Measurements from ENCODE around the gene ELL2. TPM values are rescaled to one million over a fixed set of nuclear protein-coding genes. Genes with fewer than 3 reads are reported as not detected.

ELL2 gene
- total RNA-seq, 1 experiment from 2014 or later: 24.4 TPM

DNA sequence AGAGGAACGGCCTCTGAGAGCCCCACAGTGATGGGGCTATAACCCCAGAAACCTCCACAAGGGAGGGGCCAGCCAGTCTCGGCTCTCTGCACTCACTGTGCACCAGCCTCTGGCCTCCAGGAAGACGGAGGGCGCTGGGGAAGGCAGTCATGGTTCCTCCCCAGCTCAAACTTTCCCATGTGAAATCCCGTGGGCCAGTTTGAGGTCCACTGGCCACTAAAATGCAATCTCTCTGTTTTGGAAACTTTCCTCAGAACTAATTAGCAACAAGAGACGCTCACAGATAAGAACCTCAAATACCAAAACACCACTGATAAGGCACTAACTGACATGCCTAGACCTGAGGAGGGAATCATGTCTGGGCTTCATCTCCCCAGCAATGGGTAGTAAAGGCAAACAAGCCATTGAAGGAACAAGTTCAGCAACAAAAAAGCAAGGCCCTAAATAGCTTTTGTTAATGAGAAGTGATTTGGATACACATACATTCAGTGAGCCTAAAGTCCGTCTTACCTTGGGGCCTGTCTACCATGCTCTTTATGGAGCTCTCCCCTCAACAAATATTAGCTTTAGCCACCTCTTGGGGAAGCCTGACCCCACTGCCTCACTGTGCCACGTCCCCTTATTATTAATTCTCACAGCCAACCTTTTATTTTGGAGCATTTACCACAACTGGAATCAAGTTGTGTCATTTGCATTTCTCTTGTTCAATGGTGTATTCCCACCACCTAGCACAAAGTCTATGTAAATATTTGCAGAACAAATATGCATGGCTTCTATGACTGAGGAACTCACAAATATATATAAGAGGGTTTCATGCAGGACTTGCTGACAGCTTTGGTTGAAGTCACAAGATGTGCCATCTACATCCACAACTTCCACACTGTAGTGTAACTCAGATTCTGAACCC, 83.0 kb downstream of the ELL2 start:
- H3K27me3 Mint-ChIP-seq (ENCODE audit: low read depth): no peaks in the 10 kb centered on the region
- CTCF ChIA-PET: no interaction called here
- H3K9me3 Mint-ChIP-seq: no peaks in the 10 kb centered on the region
- H3K4me3 Mint-ChIP-seq: no peak overlapping the region
- ATAC-seq (no peak), DNase-seq (ENCODE audit: low spot score) (no peak)
- peak overlapping the region; percentile 13; the same call in 1 of the 2 replicates for H3K27ac Mint-ChIP-seq
- TF ChIP-seq, protein P1, sequence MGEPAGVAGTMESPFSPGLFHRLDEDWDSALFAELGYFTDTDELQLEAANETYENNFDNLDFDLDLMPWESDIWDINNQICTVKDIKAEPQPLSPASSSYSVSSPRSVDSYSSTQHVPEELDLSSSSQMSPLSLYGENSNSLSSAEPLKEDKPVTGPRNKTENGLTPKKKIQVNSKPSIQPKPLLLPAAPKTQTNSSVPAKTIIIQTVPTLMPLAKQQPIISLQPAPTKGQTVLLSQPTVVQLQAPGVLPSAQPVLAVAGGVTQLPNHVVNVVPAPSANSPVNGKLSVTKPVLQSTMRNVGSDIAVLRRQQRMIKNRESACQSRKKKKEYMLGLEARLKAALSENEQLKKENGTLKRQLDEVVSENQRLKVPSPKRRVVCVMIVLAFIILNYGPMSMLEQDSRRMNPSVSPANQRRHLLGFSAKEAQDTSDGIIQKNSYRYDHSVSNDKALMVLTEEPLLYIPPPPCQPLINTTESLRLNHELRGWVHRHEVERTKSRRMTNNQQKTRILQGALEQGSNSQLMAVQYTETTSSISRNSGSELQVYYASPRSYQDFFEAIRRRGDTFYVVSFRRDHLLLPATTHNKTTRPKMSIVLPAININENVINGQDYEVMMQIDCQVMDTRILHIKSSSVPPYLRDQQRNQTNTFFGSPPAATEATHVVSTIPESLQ (CRISPR knock-in tag; IDR thresholded peaks at IDR 0.05): no peak
- TF ChIP-seq IRF2 (CRISPR knock-in tag; IDR thresholded peaks at IDR 0.05; ENCODE audit: borderline replicate concordance, low read depth): no peak
- TF ChIP-seq, protein P2, sequence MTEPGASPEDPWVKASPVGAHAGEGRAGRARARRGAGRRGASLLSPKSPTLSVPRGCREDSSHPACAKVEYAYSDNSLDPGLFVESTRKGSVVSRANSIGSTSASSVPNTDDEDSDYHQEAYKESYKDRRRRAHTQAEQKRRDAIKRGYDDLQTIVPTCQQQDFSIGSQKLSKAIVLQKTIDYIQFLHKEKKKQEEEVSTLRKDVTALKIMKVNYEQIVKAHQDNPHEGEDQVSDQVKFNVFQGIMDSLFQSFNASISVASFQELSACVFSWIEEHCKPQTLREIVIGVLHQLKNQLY (CRISPR knock-in tag; IDR thresholded peaks at IDR 0.05): no peak
- no peak for TF ChIP-seq SMAD4 (CRISPR knock-in tag; IDR thresholded peaks at IDR 0.05)
- no peak for TF ChIP-seq TEAD1 (CRISPR knock-in tag; IDR thresholded peaks at IDR 0.05)
- TF ChIP-seq, protein P3, sequence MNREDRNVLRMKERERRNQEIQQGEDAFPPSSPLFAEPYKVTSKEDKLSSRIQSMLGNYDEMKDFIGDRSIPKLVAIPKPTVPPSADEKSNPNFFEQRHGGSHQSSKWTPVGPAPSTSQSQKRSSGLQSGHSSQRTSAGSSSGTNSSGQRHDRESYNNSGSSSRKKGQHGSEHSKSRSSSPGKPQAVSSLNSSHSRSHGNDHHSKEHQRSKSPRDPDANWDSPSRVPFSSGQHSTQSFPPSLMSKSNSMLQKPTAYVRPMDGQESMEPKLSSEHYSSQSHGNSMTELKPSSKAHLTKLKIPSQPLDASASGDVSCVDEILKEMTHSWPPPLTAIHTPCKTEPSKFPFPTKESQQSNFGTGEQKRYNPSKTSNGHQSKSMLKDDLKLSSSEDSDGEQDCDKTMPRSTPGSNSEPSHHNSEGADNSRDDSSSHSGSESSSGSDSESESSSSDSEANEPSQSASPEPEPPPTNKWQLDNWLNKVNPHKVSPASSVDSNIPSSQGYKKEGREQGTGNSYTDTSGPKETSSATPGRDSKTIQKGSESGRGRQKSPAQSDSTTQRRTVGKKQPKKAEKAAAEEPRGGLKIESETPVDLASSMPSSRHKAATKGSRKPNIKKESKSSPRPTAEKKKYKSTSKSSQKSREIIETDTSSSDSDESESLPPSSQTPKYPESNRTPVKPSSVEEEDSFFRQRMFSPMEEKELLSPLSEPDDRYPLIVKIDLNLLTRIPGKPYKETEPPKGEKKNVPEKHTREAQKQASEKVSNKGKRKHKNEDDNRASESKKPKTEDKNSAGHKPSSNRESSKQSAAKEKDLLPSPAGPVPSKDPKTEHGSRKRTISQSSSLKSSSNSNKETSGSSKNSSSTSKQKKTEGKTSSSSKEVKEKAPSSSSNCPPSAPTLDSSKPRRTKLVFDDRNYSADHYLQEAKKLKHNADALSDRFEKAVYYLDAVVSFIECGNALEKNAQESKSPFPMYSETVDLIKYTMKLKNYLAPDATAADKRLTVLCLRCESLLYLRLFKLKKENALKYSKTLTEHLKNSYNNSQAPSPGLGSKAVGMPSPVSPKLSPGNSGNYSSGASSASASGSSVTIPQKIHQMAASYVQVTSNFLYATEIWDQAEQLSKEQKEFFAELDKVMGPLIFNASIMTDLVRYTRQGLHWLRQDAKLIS (CRISPR knock-in tag; IDR thresholded peaks at IDR 0.05; ENCODE audit: borderline replicate concordance): no peak
- TF ChIP-seq, protein P4, sequence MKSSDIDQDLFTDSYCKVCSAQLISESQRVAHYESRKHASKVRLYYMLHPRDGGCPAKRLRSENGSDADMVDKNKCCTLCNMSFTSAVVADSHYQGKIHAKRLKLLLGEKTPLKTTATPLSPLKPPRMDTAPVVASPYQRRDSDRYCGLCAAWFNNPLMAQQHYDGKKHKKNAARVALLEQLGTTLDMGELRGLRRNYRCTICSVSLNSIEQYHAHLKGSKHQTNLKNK (CRISPR knock-in tag; IDR thresholded peaks at IDR 0.05): no peak
- TF ChIP-seq, protein P5, sequence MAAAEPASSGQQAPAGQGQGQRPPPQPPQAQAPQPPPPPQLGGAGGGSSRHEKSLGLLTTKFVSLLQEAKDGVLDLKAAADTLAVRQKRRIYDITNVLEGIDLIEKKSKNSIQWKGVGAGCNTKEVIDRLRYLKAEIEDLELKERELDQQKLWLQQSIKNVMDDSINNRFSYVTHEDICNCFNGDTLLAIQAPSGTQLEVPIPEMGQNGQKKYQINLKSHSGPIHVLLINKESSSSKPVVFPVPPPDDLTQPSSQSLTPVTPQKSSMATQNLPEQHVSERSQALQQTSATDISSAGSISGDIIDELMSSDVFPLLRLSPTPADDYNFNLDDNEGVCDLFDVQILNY (CRISPR knock-in tag; IDR thresholded peaks at IDR 0.05): no peak
- H3K36me3 Mint-ChIP-seq: no peaks in the 10 kb centered on the region
- peaks cover 14% of the 10 kb centered on the region for H3K4me1 Mint-ChIP-seq
- POLR2A ChIA-PET: no interaction called here

DNA sequence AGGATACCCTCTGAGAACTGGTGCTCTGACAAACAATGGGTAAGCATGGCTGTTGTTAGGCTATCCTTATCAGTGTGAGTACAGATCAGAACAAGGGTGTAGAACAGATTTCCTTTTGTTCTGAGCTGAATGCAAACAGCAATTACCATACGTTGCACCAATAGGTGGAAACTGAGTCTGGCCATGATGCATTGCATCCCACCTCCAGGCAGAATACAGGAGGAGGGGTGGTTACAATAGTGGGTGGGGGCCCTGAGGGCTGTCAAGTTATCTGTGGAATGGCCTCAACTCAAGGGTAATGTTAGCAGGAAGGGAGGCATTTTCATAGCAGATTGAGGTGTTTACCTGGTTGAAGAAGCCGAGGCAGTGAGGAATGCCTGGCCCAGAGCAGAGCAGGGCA, 84.9 kb downstream of the ELL2 start:
- no peaks in the 10 kb centered on the region for H3K36me3 Mint-ChIP-seq
- no peak for DNase-seq (ENCODE audit: low spot score)
- no peak overlapping the region for H3K4me3 Mint-ChIP-seq
- H3K27me3 Mint-ChIP-seq (ENCODE audit: low read depth): no peaks in the 10 kb centered on the region
- no peak overlapping the region for H3K27ac Mint-ChIP-seq
- ChIA-PET CTCF (no interaction called here), POLR2A (no interaction called here)
- no peaks in the 10 kb centered on the region for H3K9me3 Mint-ChIP-seq
- no peak for ATAC-seq
- peaks cover 14% of the 10 kb centered on the region for H3K4me1 Mint-ChIP-seq
- TF ChIP-seq, protein P6, sequence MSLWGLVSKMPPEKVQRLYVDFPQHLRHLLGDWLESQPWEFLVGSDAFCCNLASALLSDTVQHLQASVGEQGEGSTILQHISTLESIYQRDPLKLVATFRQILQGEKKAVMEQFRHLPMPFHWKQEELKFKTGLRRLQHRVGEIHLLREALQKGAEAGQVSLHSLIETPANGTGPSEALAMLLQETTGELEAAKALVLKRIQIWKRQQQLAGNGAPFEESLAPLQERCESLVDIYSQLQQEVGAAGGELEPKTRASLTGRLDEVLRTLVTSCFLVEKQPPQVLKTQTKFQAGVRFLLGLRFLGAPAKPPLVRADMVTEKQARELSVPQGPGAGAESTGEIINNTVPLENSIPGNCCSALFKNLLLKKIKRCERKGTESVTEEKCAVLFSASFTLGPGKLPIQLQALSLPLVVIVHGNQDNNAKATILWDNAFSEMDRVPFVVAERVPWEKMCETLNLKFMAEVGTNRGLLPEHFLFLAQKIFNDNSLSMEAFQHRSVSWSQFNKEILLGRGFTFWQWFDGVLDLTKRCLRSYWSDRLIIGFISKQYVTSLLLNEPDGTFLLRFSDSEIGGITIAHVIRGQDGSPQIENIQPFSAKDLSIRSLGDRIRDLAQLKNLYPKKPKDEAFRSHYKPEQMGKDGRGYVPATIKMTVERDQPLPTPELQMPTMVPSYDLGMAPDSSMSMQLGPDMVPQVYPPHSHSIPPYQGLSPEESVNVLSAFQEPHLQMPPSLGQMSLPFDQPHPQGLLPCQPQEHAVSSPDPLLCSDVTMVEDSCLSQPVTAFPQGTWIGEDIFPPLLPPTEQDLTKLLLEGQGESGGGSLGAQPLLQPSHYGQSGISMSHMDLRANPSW (CRISPR knock-in tag; conservative IDR thresholded peaks at IDR 0.05; ENCODE audit: low read depth): no peak
- TF ChIP-seq JAZF1 (CRISPR knock-in tag; IDR thresholded peaks at IDR 0.05): no peak
- TF ChIP-seq NFYB (CRISPR knock-in tag; conservative IDR thresholded peaks at IDR 0.05; ENCODE audit: low read depth): no peak
- TF ChIP-seq TEAD1 (CRISPR knock-in tag; IDR thresholded peaks at IDR 0.05): no peak
- no peak for TF ChIP-seq ZNF138 (CRISPR knock-in tag; conservative IDR thresholded peaks at IDR 0.05)
- TF ChIP-seq SMAD3 (CRISPR knock-in tag; IDR thresholded peaks at IDR 0.05; ENCODE audit: borderline replicate concordance): no peak
- TF ChIP-seq, protein P7, sequence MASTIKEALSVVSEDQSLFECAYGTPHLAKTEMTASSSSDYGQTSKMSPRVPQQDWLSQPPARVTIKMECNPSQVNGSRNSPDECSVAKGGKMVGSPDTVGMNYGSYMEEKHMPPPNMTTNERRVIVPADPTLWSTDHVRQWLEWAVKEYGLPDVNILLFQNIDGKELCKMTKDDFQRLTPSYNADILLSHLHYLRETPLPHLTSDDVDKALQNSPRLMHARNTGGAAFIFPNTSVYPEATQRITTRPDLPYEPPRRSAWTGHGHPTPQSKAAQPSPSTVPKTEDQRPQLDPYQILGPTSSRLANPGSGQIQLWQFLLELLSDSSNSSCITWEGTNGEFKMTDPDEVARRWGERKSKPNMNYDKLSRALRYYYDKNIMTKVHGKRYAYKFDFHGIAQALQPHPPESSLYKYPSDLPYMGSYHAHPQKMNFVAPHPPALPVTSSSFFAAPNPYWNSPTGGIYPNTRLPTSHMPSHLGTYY (CRISPR knock-in tag; IDR thresholded peaks at IDR 0.05): no peak
- TF ChIP-seq MXD4 (CRISPR knock-in tag; IDR thresholded peaks at IDR 0.05; ENCODE audit: borderline replicate concordance): no peak
- TF ChIP-seq, protein P4 (CRISPR knock-in tag; IDR thresholded peaks at IDR 0.05): no peak
- TF ChIP-seq ZNF671 (CRISPR knock-in tag; IDR thresholded peaks at IDR 0.05): no peak
- TF ChIP-seq, protein P8, sequence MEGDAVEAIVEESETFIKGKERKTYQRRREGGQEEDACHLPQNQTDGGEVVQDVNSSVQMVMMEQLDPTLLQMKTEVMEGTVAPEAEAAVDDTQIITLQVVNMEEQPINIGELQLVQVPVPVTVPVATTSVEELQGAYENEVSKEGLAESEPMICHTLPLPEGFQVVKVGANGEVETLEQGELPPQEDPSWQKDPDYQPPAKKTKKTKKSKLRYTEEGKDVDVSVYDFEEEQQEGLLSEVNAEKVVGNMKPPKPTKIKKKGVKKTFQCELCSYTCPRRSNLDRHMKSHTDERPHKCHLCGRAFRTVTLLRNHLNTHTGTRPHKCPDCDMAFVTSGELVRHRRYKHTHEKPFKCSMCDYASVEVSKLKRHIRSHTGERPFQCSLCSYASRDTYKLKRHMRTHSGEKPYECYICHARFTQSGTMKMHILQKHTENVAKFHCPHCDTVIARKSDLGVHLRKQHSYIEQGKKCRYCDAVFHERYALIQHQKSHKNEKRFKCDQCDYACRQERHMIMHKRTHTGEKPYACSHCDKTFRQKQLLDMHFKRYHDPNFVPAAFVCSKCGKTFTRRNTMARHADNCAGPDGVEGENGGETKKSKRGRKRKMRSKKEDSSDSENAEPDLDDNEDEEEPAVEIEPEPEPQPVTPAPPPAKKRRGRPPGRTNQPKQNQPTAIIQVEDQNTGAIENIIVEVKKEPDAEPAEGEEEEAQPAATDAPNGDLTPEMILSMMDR (IDR thresholded peaks at IDR 0.05): no peak
- TF ChIP-seq, protein P2 (CRISPR knock-in tag; IDR thresholded peaks at IDR 0.05): no peak
